C4-2B (cell line): ENCODE results near the gene SOD2.
"Not testable (repeated sequence)": the region's sequence is repeated elsewhere in the genome, so short reads cannot be mapped to it uniquely, and the experiment has no call there.

Experiments
- H3K27ac ChIP-seq: fragments of 450-650 bp; 2 replicates; pipeline ENCODE4 v1.5.1; 2017
- ZFX ChIP-seq: fragments of 450-650 bp; IDR thresholded peaks from 2 replicates; pipeline ENCODE4 v1.6.1; 2017
- TF ChIP-seq, protein P1 (sequence below): fragments of 450-650 bp; conservative IDR thresholded peaks from 2 replicates; pipeline ENCODE4 v1.5.1; 2017; ENCODE audit warnings: mild to moderate bottlenecking

Gene SOD2

DNA sequence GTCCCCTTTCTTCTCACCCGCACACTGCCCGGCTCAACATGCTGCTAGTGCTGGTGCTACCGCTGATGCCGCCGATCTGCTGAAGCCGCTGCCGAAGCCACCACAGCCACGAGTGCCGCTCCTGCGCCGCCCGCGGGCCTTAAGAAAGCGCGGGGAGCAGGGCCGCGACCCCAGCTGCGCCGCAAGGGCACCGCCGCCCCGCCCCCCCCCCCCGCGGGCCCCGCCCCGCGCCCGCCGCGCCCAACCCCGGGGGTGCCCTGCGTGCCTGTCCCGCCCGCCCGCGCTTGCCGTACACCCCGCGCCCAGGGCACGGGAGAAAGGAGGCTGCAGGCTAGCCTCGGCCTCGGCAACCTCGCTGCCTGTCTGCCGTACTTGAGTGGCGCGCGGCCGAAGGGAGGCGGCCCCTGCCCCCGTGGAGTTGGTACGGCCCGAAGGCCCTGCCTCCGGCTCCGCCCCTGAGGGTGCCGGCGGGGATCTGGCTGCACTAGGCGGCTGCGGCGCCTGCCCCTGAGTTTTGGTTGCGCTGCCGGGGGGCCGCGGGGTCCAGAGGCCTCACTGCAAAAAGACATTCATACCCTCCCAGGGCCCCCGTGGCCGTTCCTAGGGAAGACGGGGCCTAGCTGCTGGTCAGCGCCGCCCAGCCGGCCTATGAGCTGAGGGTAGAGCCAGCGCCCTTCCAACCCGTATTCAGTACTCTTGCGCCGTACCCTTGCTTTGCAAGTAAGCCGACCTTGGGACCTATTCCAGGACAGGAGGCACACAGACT is at the start of gene SOD2:
Gene SOD2, minus strand, starts transcription at position 114 of the 766 bp plus-strand sequence. Its CDS starts 74 bp downstream, at position 40.
- TF ChIP-seq, protein P1, sequence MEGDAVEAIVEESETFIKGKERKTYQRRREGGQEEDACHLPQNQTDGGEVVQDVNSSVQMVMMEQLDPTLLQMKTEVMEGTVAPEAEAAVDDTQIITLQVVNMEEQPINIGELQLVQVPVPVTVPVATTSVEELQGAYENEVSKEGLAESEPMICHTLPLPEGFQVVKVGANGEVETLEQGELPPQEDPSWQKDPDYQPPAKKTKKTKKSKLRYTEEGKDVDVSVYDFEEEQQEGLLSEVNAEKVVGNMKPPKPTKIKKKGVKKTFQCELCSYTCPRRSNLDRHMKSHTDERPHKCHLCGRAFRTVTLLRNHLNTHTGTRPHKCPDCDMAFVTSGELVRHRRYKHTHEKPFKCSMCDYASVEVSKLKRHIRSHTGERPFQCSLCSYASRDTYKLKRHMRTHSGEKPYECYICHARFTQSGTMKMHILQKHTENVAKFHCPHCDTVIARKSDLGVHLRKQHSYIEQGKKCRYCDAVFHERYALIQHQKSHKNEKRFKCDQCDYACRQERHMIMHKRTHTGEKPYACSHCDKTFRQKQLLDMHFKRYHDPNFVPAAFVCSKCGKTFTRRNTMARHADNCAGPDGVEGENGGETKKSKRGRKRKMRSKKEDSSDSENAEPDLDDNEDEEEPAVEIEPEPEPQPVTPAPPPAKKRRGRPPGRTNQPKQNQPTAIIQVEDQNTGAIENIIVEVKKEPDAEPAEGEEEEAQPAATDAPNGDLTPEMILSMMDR: no peak
- peak; percentile 46 for TF ChIP-seq ZFX
- peak within 1 kb of the TSS; percentile 83 for H3K27ac ChIP-seq

DNA sequence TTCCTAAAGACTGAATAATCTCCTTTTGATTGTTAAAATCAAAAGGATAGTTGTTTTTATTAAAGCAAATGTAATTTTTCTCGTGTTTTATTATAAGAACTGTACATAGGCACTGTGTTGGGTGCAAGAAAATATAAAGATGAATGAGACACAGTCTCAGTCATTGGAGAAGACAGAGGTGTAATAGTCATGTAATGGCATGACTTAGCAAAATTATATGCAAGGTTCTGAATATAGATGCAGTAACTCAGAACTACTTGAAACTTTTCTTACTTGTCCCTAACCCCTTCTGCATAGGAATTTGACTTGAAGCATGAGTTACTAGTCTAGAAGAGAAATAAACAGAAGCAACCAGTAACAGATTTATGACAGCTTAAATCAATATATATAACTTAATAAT is 49.1 kb upstream of the SOD2 start:
- no peak overlapping the region for H3K27ac ChIP-seq
- TF ChIP-seq, protein P1: no peak
- no peak for TF ChIP-seq ZFX

DNA sequence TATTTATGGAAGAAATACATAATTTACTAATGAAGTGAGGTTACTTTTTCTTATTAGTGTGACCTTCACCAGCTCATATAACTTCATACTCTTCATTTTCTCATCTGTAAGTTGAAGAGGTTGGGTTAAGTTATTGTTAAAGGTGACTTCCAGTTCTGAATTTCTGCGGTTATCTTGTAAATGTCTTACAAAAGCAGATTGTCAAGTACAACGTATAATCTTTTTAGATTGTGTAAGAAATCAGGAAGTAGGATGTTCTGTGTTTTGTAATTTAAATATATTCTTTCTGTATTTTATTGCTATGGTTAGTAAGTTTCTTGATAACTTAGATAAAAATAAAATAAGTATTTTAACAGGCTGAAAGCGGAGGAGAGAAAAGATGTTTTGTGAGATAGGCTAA is 46.3 kb upstream of the SOD2 start:
- H3K27ac ChIP-seq: no peak overlapping the region
- TF ChIP-seq, protein P1: no peak
- no peak for TF ChIP-seq ZFX

DNA sequence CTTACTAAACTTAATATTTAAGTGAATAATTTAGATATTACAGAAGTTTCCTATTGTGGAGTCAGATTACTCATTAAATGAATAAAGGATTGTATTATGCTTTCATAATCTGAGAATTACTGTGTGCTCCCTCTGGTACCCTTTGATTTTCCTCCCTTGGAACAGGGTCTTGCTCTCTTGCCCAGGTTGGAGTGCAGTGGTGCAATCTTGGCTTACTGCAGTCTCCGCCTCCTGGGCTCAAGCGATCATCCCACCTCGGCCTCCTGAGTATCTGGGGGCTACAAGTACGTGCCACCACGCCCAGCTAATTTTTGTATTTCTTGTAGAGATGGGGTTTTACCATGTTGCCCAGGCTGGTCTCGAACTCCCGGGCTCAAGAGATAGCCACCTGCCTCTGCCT is 43.9 kb upstream of the SOD2 start:
- H3K27ac ChIP-seq: no peak overlapping the region
- no peak for TF ChIP-seq ZFX
- TF ChIP-seq, protein P1: no peak

DNA sequence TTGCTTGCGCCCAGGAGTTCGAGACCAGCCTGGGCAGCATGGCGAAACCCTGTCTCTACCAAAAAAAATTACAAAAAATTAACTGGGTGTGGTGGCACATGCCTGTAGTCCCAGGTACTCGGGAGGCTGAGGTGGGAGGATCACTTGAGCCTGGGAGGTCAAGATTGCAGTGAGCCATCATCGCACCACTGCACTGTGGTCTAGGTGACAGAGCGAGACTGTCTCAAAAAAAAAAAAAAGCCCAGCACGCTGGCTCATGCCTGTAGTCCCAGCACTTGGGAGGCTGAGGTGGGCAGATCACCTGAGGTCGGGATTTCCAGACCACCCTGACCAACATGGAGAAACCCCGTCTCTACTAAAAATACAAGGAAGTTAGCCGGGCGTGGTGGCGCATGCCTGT is 40.4 kb upstream of the SOD2 start:
- not testable (repeated sequence) for H3K27ac ChIP-seq

DNA sequence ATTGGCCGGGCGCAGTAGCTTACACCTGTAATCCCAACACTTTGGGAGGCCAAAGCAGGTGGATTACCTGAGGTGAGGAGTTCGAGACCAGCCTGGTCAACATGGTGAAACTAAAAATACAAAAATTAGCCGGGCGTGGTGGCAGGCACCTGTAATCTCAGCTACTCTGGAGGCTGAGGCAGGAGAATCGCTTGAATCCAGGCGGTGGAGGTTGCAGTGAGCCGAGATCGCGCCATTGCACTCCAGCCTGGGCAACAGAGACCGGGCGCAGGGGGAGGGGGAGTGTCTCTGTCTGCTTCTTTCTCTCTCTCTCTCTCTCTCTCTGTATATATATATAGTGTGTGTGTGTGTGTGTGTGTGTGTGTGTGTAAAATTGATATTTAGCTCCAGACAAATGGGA is 39.5 kb upstream of the SOD2 start:
- H3K27ac ChIP-seq: not testable (repeated sequence)

DNA sequence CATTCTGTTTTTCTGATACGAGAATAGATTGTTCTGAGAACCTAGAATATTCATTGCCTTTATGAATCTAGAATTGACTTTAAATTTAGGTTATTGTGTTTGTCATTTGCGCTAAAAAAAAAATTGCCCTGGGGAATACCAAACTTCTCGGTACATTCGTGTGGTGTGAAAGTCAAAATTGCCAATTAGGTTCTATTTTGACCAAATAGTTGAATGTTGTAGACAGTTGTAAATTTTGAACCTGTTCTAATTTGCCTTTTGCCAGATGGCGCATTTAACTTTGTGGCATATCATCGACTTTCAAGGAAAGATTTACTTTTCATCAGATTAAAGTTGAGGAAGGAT is 37.3 kb upstream of the SOD2 start:
- no peak for TF ChIP-seq ZFX
- TF ChIP-seq, protein P1: no peak
- H3K27ac ChIP-seq: no peak overlapping the region

DNA sequence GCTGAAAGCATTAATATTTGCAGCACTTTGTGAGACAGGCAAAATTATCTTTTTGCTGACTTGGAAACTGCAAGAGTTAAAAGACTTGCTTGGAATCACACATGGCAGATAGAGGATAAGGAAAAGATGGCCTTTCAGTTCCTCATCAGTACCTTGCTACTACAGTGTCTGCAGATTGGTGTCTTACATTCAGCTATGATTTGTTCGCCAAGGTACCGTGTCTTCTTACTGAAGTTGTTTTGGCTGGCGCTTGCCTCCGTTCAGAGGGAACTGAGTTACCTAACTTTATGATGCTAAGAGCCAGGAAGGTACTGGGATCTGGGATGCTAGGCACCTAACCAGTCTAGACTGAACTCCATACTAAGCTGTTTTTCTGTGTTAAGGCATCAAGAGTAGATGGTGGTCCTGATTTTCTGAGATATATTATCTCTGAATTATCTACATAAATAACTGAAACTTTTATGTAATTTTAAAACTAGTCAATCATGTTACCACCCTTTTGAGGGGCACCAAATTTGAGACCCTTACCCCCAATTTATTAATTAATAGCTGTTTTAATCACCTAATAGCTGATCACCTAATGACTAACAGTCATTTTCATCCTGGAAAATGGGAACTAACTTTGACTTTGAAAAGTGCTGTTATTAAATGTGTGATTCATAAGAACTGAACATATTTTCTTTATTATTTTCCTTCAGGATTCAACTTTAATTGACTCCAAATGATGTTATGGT is 36.7 kb upstream of the SOD2 start:
- TF ChIP-seq, protein P1: no peak
- TF ChIP-seq ZFX: no peak
- H3K27ac ChIP-seq: no peak overlapping the region
